Measurements from ENCODE around the gene LLGL2.

- TF ChIP-seq CTCF (conservative IDR thresholded peaks at IDR 0.05 in 1 of 2, IDR thresholded peaks at IDR 0.05 in 1 of 2; ENCODE audit: low read depth in 1 of 2, low read length in 2 of 2) (no peak), EZH2 (IDR thresholded peaks at IDR 0.05; ENCODE audit: low read length, missing control alignments) (no peak)
Measured at GRCh38 chr17:75505152-75505409, 20.4 kb upstream of the LLGL2 start.
